Glomerular visceral epithelial cell (primary cell): ENCODE measurements around the gene OSBPL8.
"Not testable (repeated sequence)": the region's sequence is repeated elsewhere in the genome, so short reads cannot be mapped to it uniquely, and the experiment has no call there.

Source experiments
- DNase-seq: peaks from one replicate; pipeline ENCODE4 v3.0.0-alpha.2; 2016; ENCODE audit errors: extremely low spot score

OSBPL8 gene

DNA sequence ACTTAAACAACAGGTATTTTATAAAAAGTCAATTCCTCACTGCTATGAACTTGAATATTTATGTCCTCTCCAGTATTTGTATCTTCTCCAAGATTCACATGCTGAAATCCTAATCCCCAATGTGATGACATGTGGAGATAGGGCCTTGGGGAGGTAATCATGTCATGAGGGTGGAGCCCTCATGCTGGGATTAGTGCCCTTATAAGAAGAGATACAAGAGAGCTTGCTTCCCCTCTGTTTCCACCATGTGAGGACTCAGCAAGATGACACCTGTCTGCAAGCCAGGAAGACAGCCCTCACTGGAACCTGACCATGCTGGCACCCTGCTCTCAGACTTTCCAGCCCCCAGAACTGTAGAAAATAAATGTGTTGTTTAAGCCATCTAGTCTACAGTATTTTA lies 36.2 kb downstream of the OSBPL8 start:
- no peak for DNase-seq

- no peak for DNase-seq
Measured at GRCh38 chr12:76520348-76520747, 39.2 kb downstream of the OSBPL8 start.

DNA sequence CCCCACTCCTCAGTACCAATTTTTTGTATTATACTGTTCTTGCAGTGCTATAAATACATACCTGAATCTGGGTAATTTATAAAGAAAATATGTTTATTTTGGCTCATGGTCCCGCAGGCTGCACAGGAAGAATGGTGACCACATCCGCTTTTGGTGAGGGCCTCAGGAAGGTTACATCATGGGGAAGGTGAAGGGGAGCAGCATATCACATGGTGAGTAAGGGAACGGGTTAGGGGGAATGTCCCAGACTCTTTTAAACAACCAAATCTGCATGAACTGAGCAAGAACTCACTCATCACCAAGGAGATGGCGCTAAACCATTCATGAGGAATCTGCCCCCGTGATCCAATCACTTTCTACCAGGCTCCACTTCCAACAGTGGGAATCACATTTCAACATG lies 40.0 kb downstream of the OSBPL8 start:
- DNase-seq: peak; percentile 23

DNA sequence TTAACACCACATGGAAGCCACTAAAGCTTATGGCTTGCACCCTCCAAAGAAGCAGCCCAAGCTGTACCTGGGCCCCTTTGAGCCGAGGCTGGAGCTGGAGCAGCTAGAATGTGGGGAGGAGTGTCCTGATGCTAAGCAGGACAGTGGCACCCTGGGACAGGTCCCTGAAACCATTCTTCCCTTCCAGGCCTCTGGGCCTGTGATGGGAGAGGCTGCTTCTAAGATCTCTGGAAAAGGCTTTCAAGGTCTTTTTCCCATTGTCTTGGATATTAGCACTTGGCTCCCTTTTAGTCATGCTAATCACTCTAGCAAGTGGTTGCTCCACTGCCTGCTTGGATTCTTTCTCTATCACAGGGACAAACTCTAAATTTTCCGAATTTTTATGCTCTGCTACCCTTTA lies 40.9 kb downstream of the OSBPL8 start:
- no peak for DNase-seq

DNA sequence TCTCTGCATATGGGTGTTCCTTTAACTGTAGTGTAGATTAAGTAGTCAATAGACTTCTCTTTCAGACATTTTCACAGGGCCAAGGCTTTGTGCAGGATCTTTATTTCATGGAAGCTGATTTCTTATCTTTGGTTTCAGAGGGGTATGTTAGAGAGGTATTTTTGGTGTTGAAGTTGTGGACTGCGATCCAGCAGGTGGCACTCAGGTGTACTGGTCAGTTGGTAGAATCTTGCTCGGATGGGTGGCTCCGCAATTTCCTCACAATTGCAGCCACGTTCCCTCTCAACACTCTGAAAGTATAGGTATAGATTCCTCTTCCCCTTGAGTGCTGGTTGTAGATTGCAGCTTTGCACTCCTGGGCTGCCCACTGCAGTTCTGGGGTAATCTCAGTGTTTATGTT lies 44.3 kb downstream of the OSBPL8 start:
- DNase-seq: no peak

DNA sequence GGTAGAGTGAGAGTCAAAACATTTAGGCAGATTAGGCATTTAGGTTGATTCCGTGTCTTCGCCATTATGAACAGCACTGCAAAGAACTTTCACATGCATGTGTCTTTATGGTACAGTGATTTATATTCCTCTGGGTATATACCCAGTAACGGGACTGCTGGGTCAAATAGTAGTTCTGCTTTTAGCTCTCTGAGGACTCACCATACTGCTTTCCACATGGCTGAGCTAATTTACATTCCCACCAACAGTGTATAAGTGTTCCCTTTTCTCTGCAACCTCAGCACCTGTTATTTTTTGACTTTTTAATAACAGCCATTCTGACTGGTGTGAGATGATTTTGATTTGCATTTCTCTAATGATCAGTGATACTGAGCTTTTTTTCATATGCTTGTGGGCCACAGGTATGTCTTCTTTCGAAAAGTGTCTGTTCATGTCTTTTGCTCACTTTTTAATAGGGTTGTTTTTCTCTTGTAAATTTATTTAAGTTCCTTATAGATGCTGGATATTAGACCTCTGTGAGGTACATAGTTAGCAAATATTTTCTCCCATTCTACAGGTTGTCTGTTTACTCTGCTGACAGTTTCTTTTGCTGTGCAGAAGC lies 48.4 kb downstream of the OSBPL8 start:
- not testable (repeated sequence) for DNase-seq

DNA sequence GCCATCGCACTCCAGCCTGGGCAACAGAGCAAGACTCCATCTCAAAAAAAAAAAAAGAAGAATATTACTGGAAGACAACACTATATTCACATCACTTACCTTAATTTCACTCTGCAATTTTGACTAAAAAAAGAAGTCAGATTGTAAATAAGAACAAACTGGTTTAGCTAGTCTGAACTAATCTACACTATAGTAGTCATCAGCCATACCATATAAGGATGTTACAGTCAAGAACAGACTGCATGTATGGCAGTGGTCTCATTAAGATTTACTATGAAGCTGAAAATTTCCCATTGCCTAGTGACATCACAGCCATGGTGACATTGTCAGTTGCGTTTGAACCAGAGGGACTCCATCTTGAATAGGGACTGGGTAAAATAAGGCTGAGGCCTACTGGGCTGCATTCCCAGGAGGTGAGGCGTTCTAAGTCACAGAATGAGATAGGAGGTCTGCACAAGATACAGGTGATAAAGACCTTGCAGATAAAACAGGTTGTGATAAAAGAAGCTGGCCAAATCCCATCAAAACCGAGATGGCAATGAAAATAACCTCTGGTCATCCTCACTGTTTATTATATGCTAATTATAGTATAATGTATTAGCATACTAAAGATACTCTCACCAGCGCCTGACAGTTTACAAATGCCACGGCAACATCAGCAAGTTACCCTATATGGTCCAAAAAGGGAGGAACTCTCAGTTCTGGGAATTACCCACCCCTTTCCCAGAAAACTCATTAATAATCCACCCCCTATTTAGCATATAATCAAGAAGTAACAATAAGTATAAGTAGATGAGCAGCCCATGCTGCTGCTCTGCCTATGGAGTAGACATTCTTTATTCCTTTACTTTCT lies 51.2 kb downstream of the OSBPL8 start:
- no peak for DNase-seq

GRCh38 chr12:76506149-76506548 lies 53.4 kb downstream of the OSBPL8 start:
- no peak for DNase-seq

GRCh38 chr12:76505050-76505449 lies 54.5 kb downstream of the OSBPL8 start:
- DNase-seq: no peak

GRCh38 chr12:76504606-76505005 lies 55.0 kb downstream of the OSBPL8 start:
- no peak for DNase-seq

- DNase-seq: no peak
Measured at GRCh38 chr12:76503957-76504356, 55.6 kb downstream of the OSBPL8 start.

GRCh38 chr12:76501390-76501789 lies 58.2 kb downstream of the OSBPL8 start:
- no peak for DNase-seq

DNA sequence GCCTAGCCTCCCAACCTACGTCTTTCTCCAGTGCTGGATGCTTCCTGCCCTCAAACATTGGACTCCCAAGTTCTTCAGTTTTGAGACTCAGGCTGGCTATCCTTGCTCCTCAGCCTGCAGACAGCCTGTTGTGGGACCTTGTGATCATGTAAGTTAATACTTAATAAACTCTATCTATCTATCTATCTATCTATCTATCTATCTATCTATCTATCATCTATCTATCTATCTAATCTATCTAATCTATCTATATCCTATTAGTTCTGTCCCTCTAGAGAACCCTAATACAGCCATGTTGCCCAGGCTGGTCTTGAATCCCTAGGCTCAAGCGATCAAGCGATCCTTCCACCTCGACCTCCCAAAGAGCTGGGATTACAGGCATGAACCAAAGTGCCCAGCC lies 60.4 kb downstream of the OSBPL8 start:
- DNase-seq: not testable (repeated sequence)

GRCh38 chr12:76495556-76495955 lies 64.0 kb downstream of the OSBPL8 start:
- no peak for DNase-seq

- DNase-seq: no peak
Measured at GRCh38 chr12:76491292-76491691, 68.3 kb downstream of the OSBPL8 start.

GRCh38 chr12:76490763-76491162 lies 68.8 kb downstream of the OSBPL8 start:
- DNase-seq: no peak

DNA sequence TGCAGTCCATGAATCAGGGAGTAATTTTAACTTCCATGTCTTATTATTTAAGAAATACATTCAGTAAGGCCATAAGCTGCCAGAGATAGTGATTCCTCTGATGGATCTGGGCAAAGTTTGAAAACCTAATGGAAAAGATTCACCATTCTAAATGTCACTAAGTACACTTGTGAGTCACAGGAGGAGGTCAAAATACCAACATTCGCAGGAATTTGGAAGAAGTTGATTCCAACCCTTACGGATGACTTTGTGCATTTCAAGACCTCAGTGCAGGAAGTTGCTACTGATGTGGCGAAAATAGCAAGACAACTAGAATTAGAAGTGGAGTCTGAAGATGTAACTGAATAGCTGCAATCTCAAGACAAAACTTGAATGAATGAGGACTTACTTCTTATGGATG lies 69.8 kb downstream of the OSBPL8 start:
- DNase-seq: no peak

GRCh38 chr12:76486011-76486410 lies 73.6 kb downstream of the OSBPL8 start:
- DNase-seq: no peak

DNA sequence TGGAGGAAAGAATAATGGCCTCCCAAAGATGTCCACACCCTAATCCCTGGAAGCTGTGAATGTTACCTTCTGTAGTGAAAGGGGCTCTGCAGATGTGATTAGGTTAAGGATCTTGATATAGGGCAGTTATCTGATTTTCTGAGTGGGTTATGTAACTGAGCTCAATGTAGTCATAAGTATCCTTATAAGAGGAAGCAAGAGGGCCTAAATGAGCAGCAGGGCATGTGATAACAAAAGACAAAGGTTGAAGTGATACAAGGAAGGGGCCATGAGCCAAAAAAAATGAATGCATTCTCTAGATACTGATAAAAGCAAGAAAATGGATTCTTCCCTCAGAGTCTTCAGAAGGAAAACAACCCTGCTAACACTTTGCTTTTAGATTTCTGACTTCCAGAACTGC lies 78.8 kb downstream of the OSBPL8 start:
- DNase-seq: no peak

GRCh38 chr12:76478045-76478444 lies 81.5 kb downstream of the OSBPL8 start:
- no peak for DNase-seq

DNA sequence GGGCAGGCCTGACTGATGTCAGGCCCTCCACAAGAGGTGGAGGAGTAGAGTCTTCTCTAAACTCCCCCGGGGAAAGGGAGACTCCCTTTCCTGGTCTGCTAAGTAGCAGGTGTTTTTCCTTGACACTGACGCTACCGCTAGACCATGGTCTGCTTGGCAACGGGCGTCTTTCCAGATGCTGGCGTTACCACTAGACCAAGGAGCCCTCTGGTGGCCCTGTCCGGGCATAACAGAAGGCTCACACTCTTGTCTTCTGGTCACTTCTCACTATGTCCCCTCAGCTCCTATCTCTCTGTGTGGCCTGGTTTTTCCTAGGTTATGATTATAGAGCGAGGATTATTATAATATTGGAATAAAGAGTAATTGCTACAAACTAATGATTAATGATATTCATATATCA lies 86.7 kb downstream of the OSBPL8 start:
- DNase-seq: not testable (repeated sequence)

GRCh38 chr12:76471579-76471978 lies 88.0 kb downstream of the OSBPL8 start:
- DNase-seq: no peak
